ENCODE results near the gene UGT3A2.
"Not testable (repeated sequence)": the region's sequence is repeated elsewhere in the genome, so short reads cannot be mapped to it uniquely, and the experiment has no call there.

Gene UGT3A2

DNA sequence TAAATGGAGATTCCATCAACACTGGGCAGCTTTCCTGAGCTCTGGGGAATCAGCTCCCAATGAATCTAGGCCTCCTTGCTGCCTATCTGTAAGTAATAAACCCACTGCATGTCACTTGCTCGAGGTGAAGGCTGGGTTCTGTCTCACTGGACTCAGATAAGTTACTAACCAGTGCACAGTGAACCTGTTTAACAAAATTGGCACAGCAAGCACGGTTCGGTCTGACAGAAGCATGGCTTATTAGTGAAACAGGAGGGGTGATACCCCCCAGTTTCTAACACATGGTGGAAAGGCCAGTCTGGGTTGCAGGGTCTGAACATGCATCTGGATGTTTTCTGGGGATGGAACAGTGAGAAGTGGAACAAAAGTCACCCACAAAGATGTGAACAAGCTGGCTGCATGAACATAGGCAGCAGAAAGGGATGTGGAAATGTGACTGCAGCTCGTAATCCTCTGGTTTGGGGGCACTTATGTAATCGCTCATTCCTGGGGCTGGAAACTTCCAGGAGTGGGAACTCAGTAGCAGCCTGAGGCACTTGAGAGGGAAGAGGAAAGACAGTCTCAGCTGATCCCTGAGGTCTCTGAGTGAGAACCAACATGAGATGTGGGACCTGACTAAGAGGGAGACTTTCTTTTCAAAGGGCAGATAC is 37.7 kb downstream of the UGT3A2 start:
- Histone ChIP-seq H3K56ac (ENCODE audit: low read length) (no peak overlapping the region), H2BK5ac (ENCODE audit: low read length) (no peak overlapping the region), H4K8ac (ENCODE audit: low read depth, low read length) (no peak overlapping the region), H3K36me3 (ENCODE audit: control insufficient read depth, insufficient read depth, low read length) (no peaks in the 10 kb centered on the region), H3K27me3 (ENCODE audit: insufficient read depth, low read length, poor library complexity) (no peaks in the 10 kb centered on the region), H2BK15ac (replicated peaks; ENCODE audit: low read depth) (no peak overlapping the region), H3K27ac (ENCODE audit: low read depth, low read length) (no peak overlapping the region), H3K4me2 (ENCODE audit: low read length) (no peak overlapping the region), H2BK120ac (ENCODE audit: low read depth, low read length) (no peak overlapping the region), H3K79me1 (ENCODE audit: low read length) (no peaks in the 10 kb centered on the region), H3K18ac (ENCODE audit: low read length) (no peak overlapping the region), H3K4me1 (ENCODE audit: control insufficient read depth, low read depth, low read length) (no peaks in the 10 kb centered on the region), H3K4ac (ENCODE audit: low read depth, low read length) (no peak overlapping the region), H4K5ac (ENCODE audit: low read length) (no peak overlapping the region), H3K9ac (ENCODE audit: low read length) (no peak overlapping the region), H2AK5ac (ENCODE audit: low read length) (no peak overlapping the region), H3K4me3 (ENCODE audit: low read length) (no peak overlapping the region), H3K23ac (ENCODE audit: low read length) (no peak overlapping the region), H3K79me2 (ENCODE audit: control insufficient read depth, insufficient read depth, low read length) (no peaks in the 10 kb centered on the region)
- DNase-seq, result no peak
- WGBS (ENCODE audit: extremely low coverage, insufficient coverage, low lambda C conversion rate), result no CpG with 5 or more reads among the region's 5 CpGs

DNA sequence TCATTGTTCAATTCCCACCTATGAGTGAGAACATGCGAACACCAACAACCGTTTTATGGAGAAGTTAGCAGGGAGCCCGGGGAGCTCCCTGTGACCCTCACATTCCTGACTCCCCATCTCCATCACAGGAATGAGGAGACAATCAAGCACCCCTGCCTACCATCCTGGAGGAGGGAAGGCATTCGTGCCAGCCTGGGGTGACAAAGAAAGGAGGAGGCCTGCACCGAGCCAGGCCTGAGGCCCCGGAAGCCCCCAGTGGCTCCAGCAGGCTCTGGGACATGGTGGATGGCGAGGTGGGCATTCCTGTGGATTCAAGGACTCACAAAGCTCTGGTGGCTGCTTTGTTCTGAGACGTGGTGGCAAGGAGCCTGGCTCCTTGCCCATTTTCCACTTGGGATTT is 39.0 kb downstream of the UGT3A2 start:
- no peak overlapping the region for H2AK5ac ChIP-seq (ENCODE audit: low read length)
- no CpG with 5 or more reads among the region's 8 CpGs for WGBS (ENCODE audit: extremely low coverage, insufficient coverage, low lambda C conversion rate)
- H3K27me3 ChIP-seq (ENCODE audit: insufficient read depth, low read length, poor library complexity), result no peaks in the 10 kb centered on the region
- no peak overlapping the region for H3K56ac ChIP-seq (ENCODE audit: low read length)
- no peak overlapping the region for H3K4me2 ChIP-seq (ENCODE audit: low read length)
- no peak overlapping the region for H2BK5ac ChIP-seq (ENCODE audit: low read length)
- H3K4ac ChIP-seq (ENCODE audit: low read depth, low read length), result no peak overlapping the region
- H3K27ac ChIP-seq (ENCODE audit: low read depth, low read length), result no peak overlapping the region
- no peaks in the 10 kb centered on the region for H3K4me1 ChIP-seq (ENCODE audit: control insufficient read depth, low read depth, low read length)
- H3K9ac ChIP-seq (ENCODE audit: low read length), result no peak overlapping the region
- no peak overlapping the region for H3K23ac ChIP-seq (ENCODE audit: low read length)
- no peak overlapping the region for H4K8ac ChIP-seq (ENCODE audit: low read depth, low read length)
- H2BK15ac ChIP-seq (replicated peaks; ENCODE audit: low read depth), result no peak overlapping the region
- H3K4me3 ChIP-seq (ENCODE audit: low read length), result no peak overlapping the region
- H3K18ac ChIP-seq (ENCODE audit: low read length), result no peak overlapping the region
- H3K79me1 ChIP-seq (ENCODE audit: low read length), result no peaks in the 10 kb centered on the region
- no peak overlapping the region for H2BK120ac ChIP-seq (ENCODE audit: low read depth, low read length)
- no peak for DNase-seq
- no peaks in the 10 kb centered on the region for H3K36me3 ChIP-seq (ENCODE audit: control insufficient read depth, insufficient read depth, low read length)
- no peak overlapping the region for H4K5ac ChIP-seq (ENCODE audit: low read length)
- no peaks in the 10 kb centered on the region for H3K79me2 ChIP-seq (ENCODE audit: control insufficient read depth, insufficient read depth, low read length)

DNA sequence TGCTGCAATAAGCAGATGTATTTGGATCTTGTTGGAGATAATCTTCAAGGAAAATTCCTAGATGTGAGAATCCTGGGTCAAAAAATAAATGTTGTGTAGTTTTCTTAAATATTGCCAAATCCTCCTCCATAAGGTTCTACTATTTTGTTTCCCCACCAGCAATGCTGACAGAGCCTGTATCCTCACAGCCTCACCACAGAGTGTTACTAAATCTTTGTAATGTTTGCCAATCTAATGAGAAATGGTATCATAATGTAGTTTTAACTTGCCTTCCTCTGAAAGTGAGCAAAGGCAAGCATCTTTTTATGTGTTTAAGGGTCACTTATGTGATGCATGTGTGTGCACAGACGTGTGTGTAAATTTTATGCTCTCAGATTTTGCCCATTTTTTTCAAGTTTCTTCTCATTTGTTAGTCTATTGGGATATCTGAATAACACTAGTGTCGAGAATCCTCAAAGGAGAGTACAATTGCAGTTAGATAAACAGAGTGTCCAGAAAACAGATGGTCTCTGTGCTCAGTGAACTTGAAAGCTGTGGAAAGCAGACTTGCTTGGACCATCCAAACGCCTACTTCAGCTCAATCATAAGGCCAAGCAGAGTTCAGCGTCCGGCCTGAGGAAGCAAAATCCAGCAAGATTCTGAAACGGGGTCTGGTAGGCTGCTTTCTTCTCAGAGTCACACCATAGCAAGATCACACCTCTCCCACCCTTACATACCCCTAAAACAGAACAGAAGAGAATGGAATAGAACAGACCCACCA is 39.8 kb downstream of the UGT3A2 start:
- no peak overlapping the region for H3K23ac ChIP-seq (ENCODE audit: low read length)
- no peaks in the 10 kb centered on the region for H3K79me2 ChIP-seq (ENCODE audit: control insufficient read depth, insufficient read depth, low read length)
- no CpG with 5 or more reads among the region's 6 CpGs for WGBS (ENCODE audit: extremely low coverage, insufficient coverage, low lambda C conversion rate)

DNA sequence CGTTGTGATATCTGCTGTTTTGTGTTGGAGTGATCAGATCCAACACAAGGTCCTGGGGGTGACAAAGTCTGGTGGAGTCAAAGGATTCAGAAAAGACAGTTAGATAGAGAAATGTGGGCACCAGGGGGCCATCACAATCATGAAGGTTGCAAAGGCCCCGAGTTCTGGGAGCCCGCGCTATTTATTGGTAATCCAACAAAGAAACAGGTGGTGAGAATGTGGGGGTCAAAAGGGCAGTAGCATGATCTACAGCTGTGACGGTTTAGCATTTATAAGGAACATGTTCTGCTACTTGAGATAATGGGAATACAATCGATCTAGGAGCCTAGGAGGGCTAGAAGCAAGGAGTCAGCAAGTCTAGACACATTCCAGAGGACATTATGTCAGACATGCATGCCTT is 44.4 kb downstream of the UGT3A2 start:
- H3K4me1 ChIP-seq (ENCODE audit: control insufficient read depth, low read depth, low read length); H3K79me2 ChIP-seq (ENCODE audit: control insufficient read depth, insufficient read depth, low read length); H2BK15ac ChIP-seq (replicated peaks; ENCODE audit: low read depth); H3K9ac ChIP-seq (ENCODE audit: low read length); H2AK5ac ChIP-seq (ENCODE audit: low read length); H3K4me2 ChIP-seq (ENCODE audit: low read length); H3K27ac ChIP-seq (ENCODE audit: low read depth, low read length); H3K4ac ChIP-seq (ENCODE audit: low read depth, low read length); H4K5ac ChIP-seq (ENCODE audit: low read length); DNase-seq; H3K23ac ChIP-seq (ENCODE audit: low read length); H3K27me3 ChIP-seq (ENCODE audit: insufficient read depth, low read length, poor library complexity); H4K8ac ChIP-seq (ENCODE audit: low read depth, low read length); H2BK120ac ChIP-seq (ENCODE audit: low read depth, low read length); H2BK5ac ChIP-seq (ENCODE audit: low read length); H3K79me1 ChIP-seq (ENCODE audit: low read length); H3K56ac ChIP-seq (ENCODE audit: low read length); H3K4me3 ChIP-seq (ENCODE audit: low read length); H3K36me3 ChIP-seq (ENCODE audit: control insufficient read depth, insufficient read depth, low read length); H3K18ac ChIP-seq (ENCODE audit: low read length): not testable (repeated sequence)
- no CpG with 5 or more reads among the region's 6 CpGs for WGBS (ENCODE audit: extremely low coverage, insufficient coverage, low lambda C conversion rate)

More for the DNA sequence above, 39.8 kb downstream of the UGT3A2 start:
- Histone ChIP-seq H3K4me3 (ENCODE audit: low read length) (no peak overlapping the region), H2BK120ac (ENCODE audit: low read depth, low read length) (no peak overlapping the region), H3K9ac (ENCODE audit: low read length) (no peak overlapping the region), H3K79me1 (ENCODE audit: low read length) (no peaks in the 10 kb centered on the region), H3K36me3 (ENCODE audit: control insufficient read depth, insufficient read depth, low read length) (no peaks in the 10 kb centered on the region), H4K5ac (ENCODE audit: low read length) (no peak overlapping the region), H4K8ac (ENCODE audit: low read depth, low read length) (no peak overlapping the region), H3K4me2 (ENCODE audit: low read length) (no peak overlapping the region), H3K18ac (ENCODE audit: low read length) (no peak overlapping the region), H3K56ac (ENCODE audit: low read length) (no peak overlapping the region), H3K4ac (ENCODE audit: low read depth, low read length) (no peak overlapping the region), H2AK5ac (ENCODE audit: low read length) (no peak overlapping the region), H2BK15ac (replicated peaks; ENCODE audit: low read depth) (no peak overlapping the region), H3K27ac (ENCODE audit: low read depth, low read length) (no peak overlapping the region), H3K4me1 (ENCODE audit: control insufficient read depth, low read depth, low read length) (no peaks in the 10 kb centered on the region), H3K27me3 (ENCODE audit: insufficient read depth, low read length, poor library complexity) (no peaks in the 10 kb centered on the region), H2BK5ac (ENCODE audit: low read length) (no peak overlapping the region)
- DNase-seq, result no peak

DNA sequence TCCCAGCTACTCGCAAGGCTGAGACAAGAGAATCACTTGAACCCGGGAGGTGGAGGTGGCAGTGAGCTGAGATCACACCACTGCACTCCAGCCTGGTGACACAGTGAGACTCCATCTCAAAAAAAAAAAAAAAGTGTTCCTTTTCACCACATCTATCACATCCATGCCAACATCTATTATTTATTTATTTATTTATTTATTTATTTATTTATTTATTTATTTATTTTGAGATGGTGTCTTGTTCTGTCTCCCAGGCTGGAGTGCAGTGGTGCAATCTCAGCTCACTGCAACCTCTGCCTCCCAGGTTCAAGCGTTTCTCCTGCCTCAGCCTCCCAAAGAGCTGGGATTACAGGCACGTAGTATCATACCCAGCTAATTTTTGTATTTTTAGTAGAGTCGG is 47.1 kb downstream of the UGT3A2 start:
- not testable (repeated sequence) for H3K23ac ChIP-seq (ENCODE audit: low read length); H2AK5ac ChIP-seq (ENCODE audit: low read length); H2BK120ac ChIP-seq (ENCODE audit: low read depth, low read length); H3K27ac ChIP-seq (ENCODE audit: low read depth, low read length); H3K4me2 ChIP-seq (ENCODE audit: low read length); H3K36me3 ChIP-seq (ENCODE audit: control insufficient read depth, insufficient read depth, low read length); H3K79me1 ChIP-seq (ENCODE audit: low read length); H3K4ac ChIP-seq (ENCODE audit: low read depth, low read length); DNase-seq; H3K4me3 ChIP-seq (ENCODE audit: low read length); H3K4me1 ChIP-seq (ENCODE audit: control insufficient read depth, low read depth, low read length); H3K79me2 ChIP-seq (ENCODE audit: control insufficient read depth, insufficient read depth, low read length); H4K8ac ChIP-seq (ENCODE audit: low read depth, low read length); H2BK15ac ChIP-seq (replicated peaks; ENCODE audit: low read depth); H3K18ac ChIP-seq (ENCODE audit: low read length); H3K56ac ChIP-seq (ENCODE audit: low read length); H2BK5ac ChIP-seq (ENCODE audit: low read length); H4K5ac ChIP-seq (ENCODE audit: low read length); H3K9ac ChIP-seq (ENCODE audit: low read length); H3K27me3 ChIP-seq (ENCODE audit: insufficient read depth, low read length, poor library complexity)
- no CpG with 5 or more reads among the region's 5 CpGs for WGBS (ENCODE audit: extremely low coverage, insufficient coverage, low lambda C conversion rate)
